ENCODE results near the gene ARHGAP6.

DNA sequence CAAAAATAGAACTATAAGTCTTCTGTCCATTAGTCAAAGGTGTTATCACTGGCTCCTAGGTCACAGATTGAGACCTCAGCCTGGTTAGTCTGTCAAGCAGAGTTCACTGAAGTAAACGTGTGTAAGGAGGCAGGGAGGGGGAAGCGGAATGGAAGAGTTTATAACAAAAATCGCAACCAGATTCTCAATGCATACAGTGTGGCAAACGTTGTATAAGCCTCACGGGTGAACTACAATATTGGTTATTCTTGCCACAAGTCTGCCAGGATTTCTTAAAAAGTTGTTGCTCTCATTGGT is 257.7 kb downstream of the ARHGAP6 start:
- TF ChIP-seq, protein P1, sequence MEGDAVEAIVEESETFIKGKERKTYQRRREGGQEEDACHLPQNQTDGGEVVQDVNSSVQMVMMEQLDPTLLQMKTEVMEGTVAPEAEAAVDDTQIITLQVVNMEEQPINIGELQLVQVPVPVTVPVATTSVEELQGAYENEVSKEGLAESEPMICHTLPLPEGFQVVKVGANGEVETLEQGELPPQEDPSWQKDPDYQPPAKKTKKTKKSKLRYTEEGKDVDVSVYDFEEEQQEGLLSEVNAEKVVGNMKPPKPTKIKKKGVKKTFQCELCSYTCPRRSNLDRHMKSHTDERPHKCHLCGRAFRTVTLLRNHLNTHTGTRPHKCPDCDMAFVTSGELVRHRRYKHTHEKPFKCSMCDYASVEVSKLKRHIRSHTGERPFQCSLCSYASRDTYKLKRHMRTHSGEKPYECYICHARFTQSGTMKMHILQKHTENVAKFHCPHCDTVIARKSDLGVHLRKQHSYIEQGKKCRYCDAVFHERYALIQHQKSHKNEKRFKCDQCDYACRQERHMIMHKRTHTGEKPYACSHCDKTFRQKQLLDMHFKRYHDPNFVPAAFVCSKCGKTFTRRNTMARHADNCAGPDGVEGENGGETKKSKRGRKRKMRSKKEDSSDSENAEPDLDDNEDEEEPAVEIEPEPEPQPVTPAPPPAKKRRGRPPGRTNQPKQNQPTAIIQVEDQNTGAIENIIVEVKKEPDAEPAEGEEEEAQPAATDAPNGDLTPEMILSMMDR (conservative IDR thresholded peaks at IDR 0.05): no peak
- no peak for TF ChIP-seq ZFX (IDR thresholded peaks at IDR 0.05)

All from C4-2B (cell line).